ENCODE measurements around the gene SECTM1. TPM values are rescaled to one million over a fixed set of nuclear protein-coding genes. Genes with fewer than 3 reads are reported as not detected.

The SECTM1 gene
- total and polyA plus RNA-seq, 2 experiments from 2014 or later: 0.21 to 1.3 TPM

DNA sequence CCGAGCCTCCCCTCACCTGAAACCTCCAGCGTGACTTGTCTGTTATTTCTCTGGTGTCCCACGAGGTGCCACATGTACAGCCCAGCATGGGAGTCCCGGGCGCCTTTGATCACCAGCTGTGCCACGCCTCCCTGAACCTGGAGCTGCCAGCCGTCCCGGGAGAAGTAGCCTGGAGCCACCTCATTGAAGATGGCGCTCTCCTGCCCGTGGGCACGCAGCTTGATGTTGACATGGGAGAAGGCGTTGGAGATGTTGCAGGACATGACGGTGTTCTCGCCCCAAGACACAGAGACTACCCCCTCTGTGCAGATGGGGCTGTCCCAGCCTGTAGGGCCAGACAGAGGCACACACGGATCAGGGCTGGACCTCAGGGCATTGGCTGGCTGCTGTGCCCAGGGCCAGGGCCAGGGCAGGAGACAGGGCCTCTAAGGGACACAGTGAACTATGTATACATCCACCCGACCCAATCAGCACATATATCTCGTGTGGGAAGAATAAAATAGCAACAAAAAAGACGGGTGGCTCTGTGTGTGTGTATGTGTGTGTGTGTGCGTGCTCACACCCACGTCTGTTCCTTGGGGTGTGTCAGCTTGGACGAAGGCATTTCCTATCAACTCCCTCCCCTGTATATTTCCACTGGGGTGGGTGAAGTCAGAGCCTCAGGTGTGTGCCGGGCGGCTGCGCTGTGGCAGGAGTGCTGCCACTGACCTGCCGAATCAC is 8.8 kb downstream of the SECTM1 start:
- Histone ChIP-seq H3K4me3 (no peak overlapping the region), H3K36me3 (ENCODE audit: insufficient read depth) (no peaks in the 10 kb centered on the region), H3K27ac (ENCODE audit: low read depth) (no peak overlapping the region), H4K20me1 (replicated peaks; ENCODE audit: insufficient read depth) (no peaks in the 10 kb centered on the region), H3K4me1 (ENCODE audit: insufficient read depth) (no peaks in the 10 kb centered on the region), H3K4me2 (no peak overlapping the region), H2AFZ (no peak overlapping the region), H3K79me2 (replicated peaks; ENCODE audit: insufficient read depth) (no peaks in the 10 kb centered on the region), H3F3A (replicated peaks; ENCODE audit: low read depth) (peaks cover under 1% of the 10 kb centered on the region; the same call in 1 of the 2 replicates), H3K27me3 (ENCODE audit: insufficient read depth) (no peaks in the 10 kb centered on the region), H3K9me2 (ENCODE audit: insufficient read depth) (no peaks in the 10 kb centered on the region)
- no peak overlapping the region for H3K4me3 Mint-ChIP-seq
- TF ChIP-seq CREB1 (CRISPR knock-in tag; IDR thresholded peaks at IDR 0.05; ENCODE audit: low read depth) (no peak), POLR2AphosphoS5 (IDR thresholded peaks at IDR 0.05; ENCODE audit: low read depth) (no peak), EZH2 (IDR thresholded peaks at IDR 0.05; ENCODE audit: low read depth, unreplicated experiment) (no peak), NANOG (IDR thresholded peaks at IDR 0.05; ENCODE audit: borderline replicate concordance) (no peak), JUNB (IDR thresholded peaks at IDR 0.05; ENCODE audit: unreplicated experiment) (no peak), ZNF114 (CRISPR knock-in tag; IDR thresholded peaks at IDR 0.05) (no peak), ZNF331 (CRISPR knock-in tag; IDR thresholded peaks at IDR 0.05; ENCODE audit: low read depth) (no peak), STAT1 (IDR thresholded peaks at IDR 0.05; ENCODE audit: unreplicated experiment) (no peak), EZH2phosphoT487 (IDR thresholded peaks at IDR 0.05; ENCODE audit: unreplicated experiment) (no peak)
- TF ChIP-seq, protein P1, sequence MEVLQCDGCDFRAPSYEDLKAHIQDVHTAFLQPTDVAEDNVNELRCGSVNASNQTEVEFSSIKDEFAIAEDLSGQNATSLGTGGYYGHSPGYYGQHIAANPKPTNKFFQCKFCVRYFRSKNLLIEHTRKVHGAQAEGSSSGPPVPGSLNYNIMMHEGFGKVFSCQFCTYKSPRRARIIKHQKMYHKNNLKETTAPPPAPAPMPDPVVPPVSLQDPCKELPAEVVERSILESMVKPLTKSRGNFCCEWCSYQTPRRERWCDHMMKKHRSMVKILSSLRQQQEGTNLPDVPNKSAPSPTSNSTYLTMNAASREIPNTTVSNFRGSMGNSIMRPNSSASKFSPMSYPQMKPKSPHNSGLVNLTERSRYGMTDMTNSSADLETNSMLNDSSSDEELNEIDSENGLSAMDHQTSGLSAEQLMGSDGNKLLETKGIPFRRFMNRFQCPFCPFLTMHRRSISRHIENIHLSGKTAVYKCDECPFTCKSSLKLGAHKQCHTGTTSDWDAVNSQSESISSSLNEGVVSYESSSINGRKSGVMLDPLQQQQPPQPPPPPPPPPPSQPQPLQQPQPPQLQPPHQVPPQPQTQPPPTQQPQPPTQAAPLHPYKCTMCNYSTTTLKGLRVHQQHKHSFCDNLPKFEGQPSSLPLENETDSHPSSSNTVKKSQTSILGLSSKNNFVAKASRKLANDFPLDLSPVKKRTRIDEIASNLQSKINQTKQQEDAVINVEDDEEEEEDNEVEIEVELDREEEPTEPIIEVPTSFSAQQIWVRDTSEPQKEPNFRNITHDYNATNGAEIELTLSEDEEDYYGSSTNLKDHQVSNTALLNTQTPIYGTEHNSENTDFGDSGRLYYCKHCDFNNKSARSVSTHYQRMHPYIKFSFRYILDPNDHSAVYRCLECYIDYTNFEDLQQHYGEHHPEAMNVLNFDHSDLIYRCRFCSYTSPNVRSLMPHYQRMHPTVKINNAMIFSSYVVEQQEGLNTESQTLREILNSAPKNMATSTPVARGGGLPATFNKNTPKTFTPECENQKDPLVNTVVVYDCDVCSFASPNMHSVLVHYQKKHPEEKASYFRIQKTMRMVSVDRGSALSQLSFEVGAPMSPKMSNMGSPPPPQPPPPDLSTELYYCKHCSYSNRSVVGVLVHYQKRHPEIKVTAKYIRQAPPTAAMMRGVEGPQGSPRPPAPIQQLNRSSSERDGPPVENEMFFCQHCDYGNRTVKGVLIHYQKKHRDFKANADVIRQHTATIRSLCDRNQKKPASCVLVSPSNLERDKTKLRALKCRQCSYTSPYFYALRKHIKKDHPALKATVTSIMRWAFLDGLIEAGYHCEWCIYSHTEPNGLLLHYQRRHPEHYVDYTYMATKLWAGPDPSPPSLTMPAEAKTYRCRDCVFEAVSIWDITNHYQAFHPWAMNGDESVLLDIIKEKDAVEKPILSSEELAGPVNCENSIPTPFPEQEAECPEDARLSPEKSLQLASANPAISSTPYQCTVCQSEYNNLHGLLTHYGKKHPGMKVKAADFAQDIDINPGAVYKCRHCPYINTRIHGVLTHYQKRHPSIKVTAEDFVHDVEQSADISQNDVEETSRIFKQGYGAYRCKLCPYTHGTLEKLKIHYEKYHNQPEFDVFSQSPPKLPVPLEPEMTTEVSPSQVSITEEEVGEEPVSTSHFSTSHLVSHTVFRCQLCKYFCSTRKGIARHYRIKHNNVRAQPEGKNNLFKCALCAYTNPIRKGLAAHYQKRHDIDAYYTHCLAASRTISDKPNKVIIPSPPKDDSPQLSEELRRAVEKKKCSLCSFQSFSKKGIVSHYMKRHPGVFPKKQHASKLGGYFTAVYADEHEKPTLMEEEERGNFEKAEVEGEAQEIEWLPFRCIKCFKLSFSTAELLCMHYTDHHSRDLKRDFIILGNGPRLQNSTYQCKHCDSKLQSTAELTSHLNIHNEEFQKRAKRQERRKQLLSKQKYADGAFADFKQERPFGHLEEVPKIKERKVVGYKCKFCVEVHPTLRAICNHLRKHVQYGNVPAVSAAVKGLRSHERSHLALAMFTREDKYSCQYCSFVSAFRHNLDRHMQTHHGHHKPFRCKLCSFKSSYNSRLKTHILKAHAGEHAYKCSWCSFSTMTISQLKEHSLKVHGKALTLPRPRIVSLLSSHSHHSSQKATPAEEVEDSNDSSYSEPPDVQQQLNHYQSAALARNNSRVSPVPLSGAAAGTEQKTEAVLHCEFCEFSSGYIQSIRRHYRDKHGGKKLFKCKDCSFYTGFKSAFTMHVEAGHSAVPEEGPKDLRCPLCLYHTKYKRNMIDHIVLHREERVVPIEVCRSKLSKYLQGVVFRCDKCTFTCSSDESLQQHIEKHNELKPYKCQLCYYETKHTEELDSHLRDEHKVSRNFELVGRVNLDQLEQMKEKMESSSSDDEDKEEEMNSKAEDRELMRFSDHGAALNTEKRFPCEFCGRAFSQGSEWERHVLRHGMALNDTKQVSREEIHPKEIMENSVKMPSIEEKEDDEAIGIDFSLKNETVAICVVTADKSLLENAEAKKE (CRISPR knock-in tag; IDR thresholded peaks at IDR 0.05): no peak
- TF ChIP-seq, protein P2, sequence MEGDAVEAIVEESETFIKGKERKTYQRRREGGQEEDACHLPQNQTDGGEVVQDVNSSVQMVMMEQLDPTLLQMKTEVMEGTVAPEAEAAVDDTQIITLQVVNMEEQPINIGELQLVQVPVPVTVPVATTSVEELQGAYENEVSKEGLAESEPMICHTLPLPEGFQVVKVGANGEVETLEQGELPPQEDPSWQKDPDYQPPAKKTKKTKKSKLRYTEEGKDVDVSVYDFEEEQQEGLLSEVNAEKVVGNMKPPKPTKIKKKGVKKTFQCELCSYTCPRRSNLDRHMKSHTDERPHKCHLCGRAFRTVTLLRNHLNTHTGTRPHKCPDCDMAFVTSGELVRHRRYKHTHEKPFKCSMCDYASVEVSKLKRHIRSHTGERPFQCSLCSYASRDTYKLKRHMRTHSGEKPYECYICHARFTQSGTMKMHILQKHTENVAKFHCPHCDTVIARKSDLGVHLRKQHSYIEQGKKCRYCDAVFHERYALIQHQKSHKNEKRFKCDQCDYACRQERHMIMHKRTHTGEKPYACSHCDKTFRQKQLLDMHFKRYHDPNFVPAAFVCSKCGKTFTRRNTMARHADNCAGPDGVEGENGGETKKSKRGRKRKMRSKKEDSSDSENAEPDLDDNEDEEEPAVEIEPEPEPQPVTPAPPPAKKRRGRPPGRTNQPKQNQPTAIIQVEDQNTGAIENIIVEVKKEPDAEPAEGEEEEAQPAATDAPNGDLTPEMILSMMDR (conservative IDR thresholded peaks at IDR 0.05; ENCODE audit: low read depth in 2 of 2): no peak
- TF ChIP-seq, protein P3, sequence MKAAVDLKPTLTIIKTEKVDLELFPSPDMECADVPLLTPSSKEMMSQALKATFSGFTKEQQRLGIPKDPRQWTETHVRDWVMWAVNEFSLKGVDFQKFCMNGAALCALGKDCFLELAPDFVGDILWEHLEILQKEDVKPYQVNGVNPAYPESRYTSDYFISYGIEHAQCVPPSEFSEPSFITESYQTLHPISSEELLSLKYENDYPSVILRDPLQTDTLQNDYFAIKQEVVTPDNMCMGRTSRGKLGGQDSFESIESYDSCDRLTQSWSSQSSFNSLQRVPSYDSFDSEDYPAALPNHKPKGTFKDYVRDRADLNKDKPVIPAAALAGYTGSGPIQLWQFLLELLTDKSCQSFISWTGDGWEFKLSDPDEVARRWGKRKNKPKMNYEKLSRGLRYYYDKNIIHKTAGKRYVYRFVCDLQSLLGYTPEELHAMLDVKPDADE (IDR thresholded peaks at IDR 0.05): no peak
- TF ChIP-seq, protein P4, sequence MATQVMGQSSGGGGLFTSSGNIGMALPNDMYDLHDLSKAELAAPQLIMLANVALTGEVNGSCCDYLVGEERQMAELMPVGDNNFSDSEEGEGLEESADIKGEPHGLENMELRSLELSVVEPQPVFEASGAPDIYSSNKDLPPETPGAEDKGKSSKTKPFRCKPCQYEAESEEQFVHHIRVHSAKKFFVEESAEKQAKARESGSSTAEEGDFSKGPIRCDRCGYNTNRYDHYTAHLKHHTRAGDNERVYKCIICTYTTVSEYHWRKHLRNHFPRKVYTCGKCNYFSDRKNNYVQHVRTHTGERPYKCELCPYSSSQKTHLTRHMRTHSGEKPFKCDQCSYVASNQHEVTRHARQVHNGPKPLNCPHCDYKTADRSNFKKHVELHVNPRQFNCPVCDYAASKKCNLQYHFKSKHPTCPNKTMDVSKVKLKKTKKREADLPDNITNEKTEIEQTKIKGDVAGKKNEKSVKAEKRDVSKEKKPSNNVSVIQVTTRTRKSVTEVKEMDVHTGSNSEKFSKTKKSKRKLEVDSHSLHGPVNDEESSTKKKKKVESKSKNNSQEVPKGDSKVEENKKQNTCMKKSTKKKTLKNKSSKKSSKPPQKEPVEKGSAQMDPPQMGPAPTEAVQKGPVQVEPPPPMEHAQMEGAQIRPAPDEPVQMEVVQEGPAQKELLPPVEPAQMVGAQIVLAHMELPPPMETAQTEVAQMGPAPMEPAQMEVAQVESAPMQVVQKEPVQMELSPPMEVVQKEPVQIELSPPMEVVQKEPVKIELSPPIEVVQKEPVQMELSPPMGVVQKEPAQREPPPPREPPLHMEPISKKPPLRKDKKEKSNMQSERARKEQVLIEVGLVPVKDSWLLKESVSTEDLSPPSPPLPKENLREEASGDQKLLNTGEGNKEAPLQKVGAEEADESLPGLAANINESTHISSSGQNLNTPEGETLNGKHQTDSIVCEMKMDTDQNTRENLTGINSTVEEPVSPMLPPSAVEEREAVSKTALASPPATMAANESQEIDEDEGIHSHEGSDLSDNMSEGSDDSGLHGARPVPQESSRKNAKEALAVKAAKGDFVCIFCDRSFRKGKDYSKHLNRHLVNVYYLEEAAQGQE (IDR thresholded peaks at IDR 0.05; ENCODE audit: unreplicated experiment): no peak
- ATAC-seq: no peak
- peaks cover 16% of the 10 kb centered on the region for H3K4me1 Mint-ChIP-seq
- DNase-seq (ENCODE audit: low spot score): no peak
- no peaks in the 10 kb centered on the region for H3K9me3 Mint-ChIP-seq
- no peaks in the 10 kb centered on the region for H3K36me3 Mint-ChIP-seq (ENCODE audit: low read depth)
- no peak overlapping the region for H3K27ac Mint-ChIP-seq
- peaks cover 11% of the 10 kb centered on the region for H3K27me3 Mint-ChIP-seq (ENCODE audit: insufficient read depth, low read depth, poor library complexity)
